ENCODE data around the gene BMAL1.
"Not testable (repeated sequence)": the region's sequence is repeated elsewhere in the genome, so short reads cannot be mapped to it uniquely, and the experiment has no call there.

Gene BMAL1

GRCh38 chr11:13252438-13252837 lies 25.2 kb upstream of the BMAL1 start:
- no peak for TF ChIP-seq CTCF (IDR thresholded peaks at IDR 0.05; ENCODE audit: extremely low read depth, missing control alignments)
- no peak for DNase-seq (ENCODE audit: low spot score)

- no peak for TF ChIP-seq CTCF (IDR thresholded peaks at IDR 0.05; ENCODE audit: extremely low read depth, missing control alignments)
- DNase-seq (ENCODE audit: low spot score) = no peak
Observed at GRCh38 chr11:13256216-13256615, 21.4 kb upstream of the BMAL1 start.

DNA sequence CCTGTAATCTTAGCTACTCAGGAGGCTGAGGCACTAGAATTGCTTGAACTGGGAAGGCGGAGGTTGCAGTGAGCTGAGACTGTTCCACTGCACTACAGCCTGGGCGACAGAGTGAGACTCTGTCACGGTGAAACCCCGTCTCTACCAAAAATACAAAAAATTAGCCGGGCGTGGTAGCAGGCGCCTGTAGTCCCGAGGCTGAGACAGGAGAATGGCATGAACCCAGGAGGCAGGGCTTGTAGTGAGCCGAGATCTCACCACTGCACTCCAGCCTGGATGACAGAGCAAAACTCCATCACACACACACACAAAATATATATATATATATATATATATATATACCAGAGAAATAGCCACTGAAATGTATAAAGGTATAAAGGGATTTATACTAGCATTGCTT lies 19.5 kb upstream of the BMAL1 start:
- DNase-seq (ENCODE audit: low spot score) = not testable (repeated sequence)

DNA sequence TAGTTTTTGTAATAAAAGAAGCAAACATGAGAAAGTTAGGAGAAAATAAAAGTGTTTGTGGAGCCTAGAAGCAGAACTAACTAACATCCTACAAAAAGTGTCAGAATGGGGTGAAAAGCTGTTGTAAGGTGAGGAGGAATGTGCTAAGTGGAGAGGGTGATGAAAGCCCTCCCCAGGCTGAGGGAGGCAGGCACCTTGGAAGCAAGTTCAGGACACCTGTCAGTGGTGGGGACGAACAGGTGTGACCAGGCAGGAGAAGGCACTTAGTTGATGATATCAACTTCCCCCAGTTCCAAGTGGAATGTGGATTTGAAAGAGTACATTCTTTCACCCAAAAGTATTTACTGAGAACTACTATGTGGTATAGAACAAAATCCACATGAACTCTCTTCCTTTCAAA lies 18.7 kb upstream of the BMAL1 start:
- DNase-seq (ENCODE audit: low spot score) = no peak
- no peak for TF ChIP-seq CTCF (IDR thresholded peaks at IDR 0.05; ENCODE audit: extremely low read depth, missing control alignments)

GRCh38 chr11:13259374-13259773 lies 18.2 kb upstream of the BMAL1 start:
- DNase-seq (ENCODE audit: low spot score) = no peak

DNA sequence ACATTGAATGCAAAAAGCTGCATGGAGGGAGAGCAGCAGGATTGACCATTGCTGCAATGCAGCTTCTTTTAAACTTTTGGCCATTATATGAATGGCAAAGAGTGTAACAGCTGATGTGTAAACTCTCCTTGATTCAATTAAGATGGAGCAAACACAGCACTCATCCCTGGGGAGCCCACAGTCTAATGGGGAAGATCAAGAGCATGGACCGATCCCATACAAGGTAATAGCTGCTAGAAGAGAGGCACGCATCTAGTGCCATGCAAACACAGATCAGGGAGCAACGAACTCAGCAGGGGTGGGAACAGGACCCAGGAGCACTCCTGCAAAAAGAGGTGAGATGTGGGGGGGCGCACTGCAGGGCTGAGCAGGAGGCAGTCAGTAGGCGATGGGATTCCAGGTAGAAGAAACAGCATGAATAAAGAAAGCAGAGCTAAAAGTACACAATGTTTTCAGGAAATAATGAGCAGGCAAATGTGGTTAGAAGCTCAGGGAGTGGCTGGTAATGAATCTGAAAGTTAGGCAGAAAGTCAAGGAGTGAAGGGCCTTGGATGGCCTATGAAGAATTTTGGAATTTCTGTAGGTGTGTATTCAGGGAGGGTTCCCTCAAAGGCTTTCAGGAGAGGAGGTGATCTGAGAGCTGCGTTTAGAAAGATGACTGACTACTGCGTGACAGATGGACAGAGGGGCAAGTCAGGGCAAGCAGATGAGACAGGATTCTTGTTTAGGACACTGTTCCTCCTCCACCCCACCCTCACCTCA lies 17.2 kb upstream of the BMAL1 start:
- no peak for DNase-seq (ENCODE audit: low spot score)
- TF ChIP-seq CTCF (IDR thresholded peaks at IDR 0.05; ENCODE audit: extremely low read depth, missing control alignments) = no peak

More at GRCh38 chr11:13259374-13259773, 18.2 kb upstream of the BMAL1 start:
- TF ChIP-seq CTCF (IDR thresholded peaks at IDR 0.05; ENCODE audit: extremely low read depth, missing control alignments) = no peak

- DNase-seq (ENCODE audit: low spot score) = no peak
- TF ChIP-seq CTCF (IDR thresholded peaks at IDR 0.05; ENCODE audit: extremely low read depth, missing control alignments) = no peak
Observed at GRCh38 chr11:13260963-13261588, 16.5 kb upstream of the BMAL1 start.
